ENCODE data around the gene POU2AF1. TPM values are rescaled to one million over a fixed set of nuclear protein-coding genes. Genes with fewer than 3 reads are reported as not detected.
"Not testable (repeated sequence)": the region's sequence is repeated elsewhere in the genome, so short reads cannot be mapped to it uniquely, and the experiment has no call there.

POU2AF1 gene
- total and polyA plus RNA-seq, 5 donors = 0.23 to 0.35 TPM; not detected in 3

DNA sequence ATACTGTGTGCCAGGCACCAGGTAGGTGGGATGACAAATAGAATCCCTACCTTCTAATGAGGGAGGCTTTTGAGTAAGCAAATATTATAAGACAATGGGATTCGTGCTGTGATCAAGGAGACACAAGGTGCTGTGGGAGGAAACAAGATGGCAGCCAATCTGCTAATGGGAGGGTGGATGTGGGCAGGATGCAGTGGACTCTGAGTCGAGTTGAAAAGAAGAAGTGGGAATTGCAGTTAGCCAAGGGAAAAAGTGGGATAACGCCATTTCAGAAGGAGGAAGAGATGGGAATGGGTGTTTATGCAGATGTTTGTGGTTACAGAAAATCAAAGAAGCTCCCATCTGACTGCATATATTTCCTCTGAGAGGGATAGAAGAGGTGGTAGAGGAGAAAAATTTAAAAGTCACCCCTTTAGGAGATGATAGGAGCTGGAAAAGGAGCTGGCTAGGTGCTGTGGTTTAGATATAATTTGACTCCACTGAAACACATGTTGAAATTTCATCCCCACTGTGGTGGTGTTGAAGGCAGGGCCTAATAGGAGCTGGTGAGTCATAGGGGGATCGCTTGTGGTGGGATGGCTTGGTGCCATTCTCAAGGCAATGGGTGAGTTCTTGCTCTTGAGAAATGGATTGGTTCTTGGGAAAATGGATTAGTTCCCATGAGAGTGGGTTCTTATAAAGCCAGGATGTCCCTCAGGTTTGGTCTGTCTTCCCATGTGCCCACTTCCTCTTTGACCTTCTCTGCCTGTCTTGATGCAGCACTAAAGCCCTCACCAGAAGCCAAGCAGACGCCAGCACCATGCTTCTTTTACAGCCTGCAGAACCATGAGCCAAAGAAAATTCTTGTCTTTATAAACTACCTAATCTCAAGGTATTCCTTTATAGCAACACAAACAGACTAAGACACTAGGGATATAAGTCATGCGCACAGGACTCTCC is 30.0 kb upstream of the POU2AF1 start:
- Histone ChIP-seq H3K9me3 (ENCODE audit: control insufficient read depth, low read length) (no peaks in the 10 kb centered on the region), H3K27ac (ENCODE audit: low read length) (no peak overlapping the region), H3K4me1 (ENCODE audit: control insufficient read depth, insufficient read depth, low read length) (no peaks in the 10 kb centered on the region), H3K27me3 (ENCODE audit: control insufficient read depth, insufficient read depth) (no peaks in the 10 kb centered on the region), H3K4me3 (ENCODE audit: low read length) (no peak overlapping the region)
- whole genome bisulfite sequencing = 75% methylated on average over 6 of the region's 6 CpGs
- intact Hi-C loops (cut with DNase I) = no loop called here
- DNase-seq = no peak
- no peak for ATAC-seq

DNA sequence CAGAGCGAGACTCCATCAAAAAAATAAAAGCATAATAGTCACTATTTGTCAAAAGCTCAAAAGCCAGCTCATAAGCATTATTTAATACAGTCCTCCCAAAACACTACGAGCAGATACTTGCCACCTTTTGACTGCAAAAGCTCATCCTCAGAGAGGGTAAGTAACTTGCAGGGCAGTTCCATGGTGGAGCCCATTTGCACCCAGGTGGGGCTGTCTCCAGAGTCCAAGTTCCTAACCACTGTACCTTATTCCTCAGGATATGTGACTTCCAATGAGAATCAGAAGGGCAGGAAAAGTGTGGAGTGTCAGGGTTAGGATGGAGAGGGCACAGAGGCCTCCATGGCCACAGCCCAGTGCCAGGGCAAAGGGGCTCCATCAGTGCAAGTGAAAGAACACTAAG is 28.6 kb upstream of the POU2AF1 start:
- intact Hi-C loops (cut with DNase I) = no loop called here
- no peak for DNase-seq
- ATAC-seq = no peak
- Histone ChIP-seq H3K4me3 (ENCODE audit: low read length) (no peak overlapping the region), H3K27ac (ENCODE audit: low read length) (no peak overlapping the region), H3K27me3 (ENCODE audit: control insufficient read depth, insufficient read depth) (no peaks in the 10 kb centered on the region), H3K9me3 (ENCODE audit: control insufficient read depth, low read length) (no peaks in the 10 kb centered on the region), H3K4me1 (ENCODE audit: control insufficient read depth, insufficient read depth, low read length) (no peaks in the 10 kb centered on the region)
- 94% methylated on average over 2 of the region's 2 CpGs for WGBS

DNA sequence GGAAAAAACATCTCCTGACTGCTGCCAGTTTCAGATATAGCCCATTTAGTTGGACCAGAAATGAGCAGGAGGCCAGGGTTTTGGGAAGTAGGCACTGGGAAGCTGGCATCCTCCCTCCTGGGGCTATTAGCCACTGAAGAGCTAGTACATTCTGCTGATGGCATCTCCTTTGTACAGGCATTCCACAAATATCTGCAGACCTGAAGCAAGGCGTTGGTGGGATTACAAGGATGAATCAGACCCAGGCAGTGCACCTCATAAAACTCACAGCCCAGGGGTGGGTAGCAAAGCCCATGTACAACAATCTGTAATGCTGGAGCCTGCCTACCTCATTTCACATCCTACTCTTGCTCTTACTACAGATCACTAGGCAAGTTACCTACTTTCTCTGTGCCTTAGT is 27.5 kb upstream of the POU2AF1 start:
- 53% methylated on average over 1 of the region's 1 CpG for WGBS
- intact Hi-C loops (cut with DNase I) = no loop called here
- no peak for ATAC-seq

DNA sequence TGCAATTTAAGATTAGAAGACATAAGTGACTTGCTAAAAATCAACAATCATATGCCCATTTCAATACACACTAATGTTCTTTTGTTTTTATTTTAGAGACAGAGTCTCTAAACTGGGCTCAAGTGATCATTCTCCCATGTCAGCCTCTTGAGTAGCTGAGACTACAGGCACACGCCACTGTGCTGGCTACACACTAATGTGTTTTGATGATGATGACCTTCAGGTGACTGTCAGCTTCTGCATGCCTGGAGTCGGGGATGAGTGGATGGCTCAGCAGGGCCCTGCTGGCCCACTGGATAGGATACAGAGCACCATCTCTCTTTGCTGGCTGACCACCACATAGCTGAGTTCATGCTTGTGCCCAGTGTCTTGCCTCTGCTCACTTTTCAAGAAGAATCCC is 27.0 kb upstream of the POU2AF1 start:
- 43% methylated on average over 2 of the region's 2 CpGs for WGBS
- ATAC-seq = no peak
- Histone ChIP-seq H3K4me3 (ENCODE audit: low read length) (no peak overlapping the region), H3K9me3 (ENCODE audit: control insufficient read depth, low read length) (no peaks in the 10 kb centered on the region), H3K27me3 (ENCODE audit: control insufficient read depth, insufficient read depth) (no peaks in the 10 kb centered on the region), H3K27ac (ENCODE audit: low read length) (no peak overlapping the region), H3K4me1 (ENCODE audit: control insufficient read depth, insufficient read depth, low read length) (no peaks in the 10 kb centered on the region)
- DNase-seq = no peak
- intact Hi-C loops (cut with DNase I) = no loop called here

More for the DNA sequence above, 27.5 kb upstream of the POU2AF1 start:
- H3K4me3 ChIP-seq (ENCODE audit: low read length) = no peak overlapping the region
- H3K27me3 ChIP-seq (ENCODE audit: control insufficient read depth, insufficient read depth) = no peaks in the 10 kb centered on the region
- H3K9me3 ChIP-seq (ENCODE audit: control insufficient read depth, low read length) = no peaks in the 10 kb centered on the region
- no peak for DNase-seq
- H3K27ac ChIP-seq (ENCODE audit: low read length) = no peak overlapping the region
- H3K4me1 ChIP-seq (ENCODE audit: control insufficient read depth, insufficient read depth, low read length) = no peaks in the 10 kb centered on the region

DNA sequence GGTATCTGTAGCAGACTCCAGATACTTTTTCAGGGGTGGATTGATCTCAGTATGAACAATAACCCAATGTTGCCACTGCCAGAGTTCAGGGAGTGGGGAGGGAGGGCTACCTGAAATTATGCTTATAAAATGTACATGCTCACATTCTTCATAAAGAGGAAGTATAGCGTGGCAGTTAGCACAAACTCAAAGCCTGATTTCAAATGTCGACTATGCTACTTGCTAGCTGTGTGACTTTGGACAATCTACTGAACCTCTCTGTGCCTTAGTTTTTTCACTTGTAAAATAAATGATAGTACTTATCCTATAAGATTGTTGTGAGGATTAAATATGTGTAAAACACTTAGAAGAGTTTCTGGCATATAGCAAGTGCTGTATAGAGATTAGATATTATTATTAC is 26.5 kb upstream of the POU2AF1 start:
- H3K9me3 ChIP-seq (ENCODE audit: control insufficient read depth, low read length) = no peaks in the 10 kb centered on the region
- H3K27me3 ChIP-seq (ENCODE audit: control insufficient read depth, insufficient read depth) = no peaks in the 10 kb centered on the region
- no peak overlapping the region for H3K27ac ChIP-seq (ENCODE audit: low read length)
- intact Hi-C loops (cut with DNase I) = no loop called here
- DNase-seq = no peak
- no peak overlapping the region for H3K4me3 ChIP-seq (ENCODE audit: low read length)
- H3K4me1 ChIP-seq (ENCODE audit: control insufficient read depth, insufficient read depth, low read length) = no peaks in the 10 kb centered on the region
- WGBS = 94% methylated on average over 2 of the region's 2 CpGs
- ATAC-seq = no peak

DNA sequence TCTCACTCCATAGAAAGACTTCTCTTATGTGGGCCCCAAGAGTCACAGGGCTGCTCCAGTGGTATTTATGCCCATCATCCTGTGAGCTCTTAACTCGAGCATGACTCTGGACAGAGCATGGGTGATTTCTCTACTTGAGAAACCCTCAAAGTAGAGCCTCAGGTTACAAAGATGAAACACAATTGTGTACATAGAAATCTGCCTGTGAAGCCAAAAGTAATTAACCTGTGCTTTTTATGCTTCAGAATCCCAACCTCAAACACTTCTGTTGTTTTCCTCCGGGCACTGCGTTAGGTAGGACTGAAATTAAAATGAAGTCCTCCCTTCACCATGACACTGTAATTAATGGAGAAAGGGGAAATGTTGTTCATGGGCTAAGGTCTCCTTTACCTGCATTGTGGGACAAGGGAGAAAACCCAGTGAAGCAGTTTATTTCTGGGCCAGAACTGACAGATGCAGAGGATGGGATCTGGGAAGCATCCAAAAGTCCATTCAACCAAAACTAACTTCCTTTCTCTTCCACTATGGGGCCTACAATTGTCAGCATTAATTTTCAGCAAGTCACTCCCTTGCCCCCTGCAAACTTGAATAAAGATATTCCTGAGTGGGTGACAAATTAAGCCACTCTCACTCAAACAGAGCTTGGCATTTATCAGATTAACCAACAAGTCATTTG is 24.1 kb upstream of the POU2AF1 start:
- Histone ChIP-seq H3K9me3 (ENCODE audit: control insufficient read depth, low read length) (no peaks in the 10 kb centered on the region), H3K4me1 (ENCODE audit: control insufficient read depth, insufficient read depth, low read length) (no peaks in the 10 kb centered on the region), H3K4me3 (ENCODE audit: low read length) (no peak overlapping the region), H3K27me3 (ENCODE audit: control insufficient read depth, insufficient read depth) (no peaks in the 10 kb centered on the region), H3K27ac (ENCODE audit: low read length) (no peak overlapping the region)
- WGBS = 86% methylated on average over 3 of the region's 3 CpGs
- ATAC-seq = no peak
- DNase-seq = no peak
- intact Hi-C loops (cut with DNase I) = no loop called here

DNA sequence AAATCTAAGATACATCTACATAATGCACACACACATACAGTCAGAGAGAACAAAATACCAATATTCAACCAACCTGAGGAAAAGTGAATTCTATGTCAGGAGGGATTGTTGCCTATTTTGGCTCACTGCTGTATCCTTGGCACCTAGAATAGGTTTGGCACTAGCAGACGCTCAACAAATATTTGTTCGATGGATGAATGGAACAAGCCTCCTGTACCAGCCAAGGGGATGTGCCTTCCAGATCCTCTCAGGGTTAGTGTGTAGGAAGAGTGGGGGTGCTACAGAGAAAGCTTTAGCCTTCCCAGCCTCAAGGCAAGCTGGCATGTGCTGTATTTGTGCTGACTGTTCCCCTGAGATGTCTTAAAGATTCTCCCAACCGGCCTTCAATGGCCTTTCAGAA is 23.3 kb upstream of the POU2AF1 start:
- Histone ChIP-seq H3K9me3 (ENCODE audit: control insufficient read depth, low read length) (no peaks in the 10 kb centered on the region), H3K4me3 (ENCODE audit: low read length) (no peak overlapping the region), H3K27ac (ENCODE audit: low read length) (no peak overlapping the region), H3K27me3 (ENCODE audit: control insufficient read depth, insufficient read depth) (no peaks in the 10 kb centered on the region), H3K4me1 (ENCODE audit: control insufficient read depth, insufficient read depth, low read length) (no peaks in the 10 kb centered on the region)
- intact Hi-C loops (cut with DNase I) = no loop called here
- DNase-seq = no peak
- 68% methylated on average over 3 of the region's 3 CpGs for WGBS
- no peak for ATAC-seq

DNA sequence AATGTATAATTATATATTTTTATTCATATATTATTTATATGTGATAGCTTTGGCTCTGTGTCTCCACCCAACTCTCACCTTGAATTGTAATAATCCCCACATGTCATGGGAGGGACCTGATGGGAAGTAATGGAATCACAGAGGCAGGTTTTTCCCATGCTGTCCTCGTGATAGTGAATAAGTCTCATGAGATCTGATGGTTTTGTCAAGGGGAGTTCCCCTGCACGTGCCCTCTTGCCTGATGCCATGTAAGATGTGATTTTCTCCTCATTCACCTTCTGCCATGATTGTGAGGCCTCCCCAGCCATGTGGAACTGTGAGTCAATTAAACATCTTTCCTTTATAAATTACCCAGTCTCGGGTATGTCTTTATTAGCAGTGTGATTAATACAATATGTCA is 22.9 kb upstream of the POU2AF1 start:
- DNase-seq; H3K4me1 ChIP-seq (ENCODE audit: control insufficient read depth, insufficient read depth, low read length); intact Hi-C loops (cut with DNase I); H3K9me3 ChIP-seq (ENCODE audit: control insufficient read depth, low read length); ATAC-seq; H3K4me3 ChIP-seq (ENCODE audit: low read length); H3K27me3 ChIP-seq (ENCODE audit: control insufficient read depth, insufficient read depth); H3K27ac ChIP-seq (ENCODE audit: low read length): not testable (repeated sequence)
- 72% methylated on average over 3 of the region's 3 CpGs for WGBS

DNA sequence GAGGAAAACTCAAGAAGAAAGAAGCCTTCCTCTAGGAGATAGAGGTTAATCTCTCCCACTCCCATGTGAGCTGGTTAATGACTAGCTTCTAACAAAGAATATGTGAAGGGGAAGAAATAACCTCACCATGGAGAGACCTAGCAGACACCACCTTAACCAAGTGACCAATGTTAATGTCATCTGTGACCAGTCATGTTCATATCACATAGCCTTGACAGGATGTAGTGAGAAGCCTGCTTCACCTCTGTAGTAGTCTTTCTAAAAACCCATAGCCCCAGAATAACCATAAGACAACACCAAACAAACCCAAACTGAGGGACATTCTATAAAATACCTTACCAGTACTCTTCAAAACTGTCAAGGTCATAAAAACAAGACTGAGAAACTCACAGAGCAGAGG is 21.5 kb upstream of the POU2AF1 start:
- no peaks in the 10 kb centered on the region for H3K4me1 ChIP-seq (ENCODE audit: control insufficient read depth, insufficient read depth, low read length)
- H3K27me3 ChIP-seq (ENCODE audit: control insufficient read depth, insufficient read depth) = no peaks in the 10 kb centered on the region
- intact Hi-C loops (cut with DNase I) = no loop called here
- H3K4me3 ChIP-seq (ENCODE audit: low read length) = no peak overlapping the region
- no peak overlapping the region for H3K27ac ChIP-seq (ENCODE audit: low read length)
- no peaks in the 10 kb centered on the region for H3K9me3 ChIP-seq (ENCODE audit: control insufficient read depth, low read length)
- no peak for DNase-seq
- no peak for ATAC-seq

DNA sequence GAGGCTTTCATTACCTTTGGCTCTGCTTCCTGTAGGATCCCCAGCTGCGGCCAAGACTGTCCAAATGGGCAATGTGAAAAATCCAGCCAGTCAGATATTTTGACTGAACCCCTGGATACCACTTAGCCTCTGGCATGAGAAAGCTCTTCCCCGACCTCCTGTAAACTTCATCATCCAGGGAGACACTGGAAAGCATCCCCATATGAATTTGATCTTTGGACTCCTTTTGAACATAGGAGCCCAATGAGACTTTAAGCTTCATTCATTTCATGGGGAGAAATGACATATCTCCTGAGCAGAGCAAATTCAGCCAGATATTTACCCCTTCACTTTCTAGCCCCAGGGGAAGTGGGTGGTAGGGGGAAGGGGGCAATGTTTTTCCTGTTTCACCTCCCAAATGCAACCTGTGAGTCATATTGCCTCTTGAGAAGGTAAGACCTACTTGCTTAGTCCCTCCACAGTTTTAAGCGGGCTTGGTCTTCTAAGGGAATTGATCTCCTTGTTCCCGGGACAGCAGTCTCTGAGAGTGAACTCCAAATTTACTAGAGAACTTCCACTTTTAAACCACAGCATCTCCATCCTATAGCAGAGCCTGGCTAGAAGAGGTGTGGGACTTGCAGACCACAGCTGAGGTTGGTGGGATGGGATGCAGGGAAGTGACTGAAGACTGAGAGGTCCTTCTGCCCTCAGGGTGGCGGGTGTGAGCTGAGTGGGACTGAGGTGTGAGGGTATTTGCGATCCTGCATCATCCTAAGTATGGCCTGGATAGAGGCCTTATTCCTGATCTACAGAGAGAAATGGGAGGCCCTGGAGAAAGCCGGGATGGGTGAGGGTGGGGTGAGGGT is 20.3 kb upstream of the POU2AF1 start:
- H3K4me3 ChIP-seq (ENCODE audit: low read length) = no peak overlapping the region
- H3K27ac ChIP-seq (ENCODE audit: low read length) = no peak overlapping the region
- no peak for DNase-seq
- intact Hi-C loops (cut with DNase I) = no loop called here
- WGBS = 90% methylated on average over 7 of the region's 7 CpGs
- no peaks in the 10 kb centered on the region for H3K4me1 ChIP-seq (ENCODE audit: control insufficient read depth, insufficient read depth, low read length)
- H3K9me3 ChIP-seq (ENCODE audit: control insufficient read depth, low read length) = no peaks in the 10 kb centered on the region
- H3K27me3 ChIP-seq (ENCODE audit: control insufficient read depth, insufficient read depth) = no peaks in the 10 kb centered on the region
- no peak for ATAC-seq

DNA sequence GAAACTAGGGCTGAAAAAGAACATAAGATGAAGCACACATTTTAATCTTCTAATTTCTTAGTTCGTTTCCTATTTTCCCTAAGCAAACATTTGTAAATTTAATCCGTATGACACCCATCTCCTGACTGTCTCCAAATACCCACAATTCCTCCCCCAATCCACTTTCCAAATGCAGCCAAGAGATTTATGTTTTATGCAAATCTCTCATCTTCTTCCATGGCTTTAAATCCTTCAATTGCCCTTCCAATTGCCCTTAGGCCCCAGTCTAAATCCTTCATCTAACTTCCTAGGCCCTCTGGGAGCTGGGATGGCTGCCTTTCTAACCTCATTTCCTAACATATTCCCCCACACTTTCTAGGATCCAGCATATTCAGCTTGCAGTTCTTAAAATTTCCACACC is 18.0 kb upstream of the POU2AF1 start:
- Histone ChIP-seq H3K9me3 (ENCODE audit: control insufficient read depth, low read length) (no peaks in the 10 kb centered on the region), H3K4me1 (ENCODE audit: control insufficient read depth, insufficient read depth, low read length) (no peaks in the 10 kb centered on the region), H3K4me3 (ENCODE audit: low read length) (no peak overlapping the region), H3K27ac (ENCODE audit: low read length) (no peak overlapping the region), H3K27me3 (ENCODE audit: control insufficient read depth, insufficient read depth) (no peaks in the 10 kb centered on the region)
- intact Hi-C loops (cut with DNase I) = no loop called here
- DNase-seq (no peak), ATAC-seq (no peak)
- 71% methylated on average over 2 of the region's 2 CpGs for WGBS

Data from right cardiac atrium (tissue), 5 donors.